RCC 7860 (cell line): ENCODE results near the gene SMOC2.

ENCODE experiments used
- DNase-seq: peaks from one replicate; pipeline ENCODE4 v3.0.0-alpha.2; 2015; ENCODE audit warnings: low spot score
- FAIRE-seq: peaks from 2 replicates; lab custom pipeline; 2012; peaks lifted over from hg19 to GRCh38; lab: Jason Lieb, UNC

SMOC2 gene, protein sequence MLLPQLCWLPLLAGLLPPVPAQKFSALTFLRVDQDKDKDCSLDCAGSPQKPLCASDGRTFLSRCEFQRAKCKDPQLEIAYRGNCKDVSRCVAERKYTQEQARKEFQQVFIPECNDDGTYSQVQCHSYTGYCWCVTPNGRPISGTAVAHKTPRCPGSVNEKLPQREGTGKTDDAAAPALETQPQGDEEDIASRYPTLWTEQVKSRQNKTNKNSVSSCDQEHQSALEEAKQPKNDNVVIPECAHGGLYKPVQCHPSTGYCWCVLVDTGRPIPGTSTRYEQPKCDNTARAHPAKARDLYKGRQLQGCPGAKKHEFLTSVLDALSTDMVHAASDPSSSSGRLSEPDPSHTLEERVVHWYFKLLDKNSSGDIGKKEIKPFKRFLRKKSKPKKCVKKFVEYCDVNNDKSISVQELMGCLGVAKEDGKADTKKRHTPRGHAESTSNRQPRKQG

DNA sequence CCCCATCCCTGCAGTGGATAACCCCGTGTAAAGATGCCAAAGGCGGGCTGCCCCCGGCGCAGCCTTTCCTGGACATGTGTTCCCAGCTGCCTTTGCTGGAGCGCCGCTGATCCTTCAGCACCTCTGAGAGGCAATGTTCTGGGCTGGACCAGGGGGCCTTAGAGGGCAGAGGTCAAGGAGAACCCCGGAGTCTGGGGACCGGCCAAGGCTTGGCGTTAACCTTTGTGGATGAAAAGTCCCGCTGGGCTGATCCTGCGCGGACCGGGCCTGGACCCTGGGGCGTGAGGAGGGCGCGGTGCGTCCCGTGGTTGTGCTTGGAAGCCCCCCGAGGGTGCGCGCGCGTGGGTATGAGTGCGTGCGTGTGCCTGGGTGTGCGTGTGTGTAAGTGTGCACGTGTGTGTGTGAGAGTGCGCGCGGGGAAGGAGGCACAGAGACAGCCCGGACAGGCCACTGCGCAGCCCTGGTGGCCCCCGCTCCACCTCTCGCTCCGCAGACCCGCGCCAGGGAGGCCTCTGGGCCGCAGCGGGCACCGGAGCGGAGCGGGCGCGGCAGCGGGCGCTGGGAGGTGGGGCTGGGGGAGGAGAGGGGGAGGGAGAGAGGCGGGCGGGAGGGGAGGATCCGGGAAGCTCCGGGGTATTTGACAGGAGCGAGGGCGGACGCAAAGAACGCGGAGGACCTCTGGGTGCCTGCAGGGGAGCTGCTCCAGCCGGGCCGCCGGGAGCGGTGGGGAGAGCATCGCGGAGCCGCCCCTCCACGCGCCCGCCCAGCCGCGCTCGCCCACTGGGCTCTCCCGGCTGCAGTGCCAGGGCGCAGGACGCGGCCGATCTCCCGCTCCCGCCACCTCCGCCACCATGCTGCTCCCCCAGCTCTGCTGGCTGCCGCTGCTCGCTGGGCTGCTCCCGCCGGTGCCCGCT is at the start of gene SMOC2:
Gene SMOC2, plus strand, starts transcription at position 665 of the 914 bp plus-strand sequence. Its CDS starts 187 bp downstream, at position 852.
- DNase-seq (no peak), FAIRE-seq (no peak)

DNA sequence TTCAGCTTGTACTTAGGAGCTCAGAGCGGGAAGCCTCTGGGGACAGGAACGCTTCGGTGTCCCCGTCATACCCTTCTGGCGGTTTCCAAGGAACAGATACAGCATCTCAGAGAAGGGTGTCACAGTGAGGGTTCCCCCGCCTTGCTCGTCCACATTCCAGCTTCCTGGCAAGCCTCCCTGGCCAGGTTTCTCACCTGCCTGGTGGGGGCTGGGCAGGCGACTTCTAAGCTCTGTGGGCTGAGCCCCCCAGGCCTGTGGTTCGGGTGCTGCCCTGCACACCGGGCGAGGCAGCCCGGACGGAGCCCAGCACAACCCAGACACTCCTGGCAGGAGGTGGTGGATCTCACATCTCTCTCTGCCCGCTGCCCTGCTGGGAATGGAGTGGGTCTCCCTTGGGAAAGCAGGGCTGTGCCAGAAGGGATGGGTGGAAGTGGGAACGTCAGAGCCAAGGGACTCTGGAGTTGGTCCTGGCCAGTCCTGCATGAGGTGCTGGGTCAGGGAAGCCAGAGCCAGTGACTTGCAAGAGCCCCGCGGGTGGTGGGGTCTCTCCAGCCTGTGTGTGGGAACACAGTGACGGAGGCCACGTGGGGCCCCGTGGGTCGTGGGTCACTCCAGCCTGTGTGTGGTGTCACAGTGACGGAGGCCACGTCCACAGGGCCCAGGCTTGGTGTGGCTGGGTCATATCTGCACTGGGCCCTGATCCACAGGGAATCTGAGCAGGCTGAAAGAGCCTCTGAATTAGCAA is 47.7 kb upstream of the SMOC2 start:
- FAIRE-seq = no peak
- DNase-seq = no peak

DNA sequence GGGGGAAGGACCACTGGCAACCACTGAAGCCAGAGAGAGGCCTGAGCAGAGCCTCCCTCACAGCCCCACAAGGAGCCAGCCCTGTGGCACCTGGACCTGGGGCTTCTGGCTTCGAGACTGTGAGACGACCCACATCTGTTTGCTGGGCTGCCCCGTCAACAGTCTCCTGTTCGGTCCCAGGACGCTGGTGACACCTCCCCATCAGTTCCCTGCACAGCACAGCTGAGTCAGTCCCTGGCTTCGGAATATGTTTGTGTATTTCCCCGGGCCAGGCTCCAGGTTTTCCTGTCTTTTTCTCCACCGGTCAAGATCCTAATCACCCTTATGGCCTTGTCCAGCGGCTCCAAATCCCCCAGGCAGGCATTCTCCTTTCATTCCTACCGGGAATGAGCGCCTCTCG is 46.4 kb upstream of the SMOC2 start:
- no peak for DNase-seq
- FAIRE-seq = no peak

DNA sequence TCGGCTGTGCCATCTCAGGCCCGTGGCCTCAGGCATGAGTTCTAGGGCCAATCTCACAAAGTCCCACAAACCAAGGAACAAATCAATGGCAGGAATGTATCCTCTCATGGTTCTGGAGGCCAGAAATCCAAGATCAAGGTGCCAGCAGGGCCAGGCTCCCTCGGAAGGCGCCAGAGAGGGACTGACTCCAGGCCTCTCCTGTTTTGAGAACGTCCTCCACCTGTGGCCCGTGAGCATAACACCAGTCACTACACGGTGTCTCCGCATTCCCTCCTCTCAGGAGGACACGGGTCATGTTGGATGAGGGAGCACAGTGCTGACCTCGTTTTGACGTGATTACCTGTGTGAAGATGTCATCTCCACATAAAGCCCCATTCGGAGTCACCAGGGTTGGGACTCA is 45.0 kb upstream of the SMOC2 start:
- DNase-seq = no peak
- FAIRE-seq = no peak

DNA sequence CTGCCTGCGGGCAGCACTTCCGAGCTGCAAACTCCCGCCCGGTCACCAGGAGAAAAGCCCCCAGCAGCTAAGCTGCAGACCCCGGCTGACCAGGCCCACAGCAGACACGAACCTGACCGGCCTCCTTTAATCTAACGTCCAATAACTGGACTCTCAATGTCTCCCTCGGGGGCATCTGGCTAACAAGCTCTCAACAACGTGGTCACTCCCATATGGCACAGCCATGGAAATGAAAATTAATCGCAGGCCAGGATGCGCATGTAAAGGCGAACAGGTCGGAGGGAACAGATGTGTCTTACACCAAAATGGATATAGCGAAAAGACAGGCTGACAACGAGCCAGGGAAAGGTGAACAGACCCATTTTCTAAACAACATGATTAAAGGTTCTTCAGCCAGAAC is 44.4 kb upstream of the SMOC2 start:
- FAIRE-seq (no peak), DNase-seq (no peak)

DNA sequence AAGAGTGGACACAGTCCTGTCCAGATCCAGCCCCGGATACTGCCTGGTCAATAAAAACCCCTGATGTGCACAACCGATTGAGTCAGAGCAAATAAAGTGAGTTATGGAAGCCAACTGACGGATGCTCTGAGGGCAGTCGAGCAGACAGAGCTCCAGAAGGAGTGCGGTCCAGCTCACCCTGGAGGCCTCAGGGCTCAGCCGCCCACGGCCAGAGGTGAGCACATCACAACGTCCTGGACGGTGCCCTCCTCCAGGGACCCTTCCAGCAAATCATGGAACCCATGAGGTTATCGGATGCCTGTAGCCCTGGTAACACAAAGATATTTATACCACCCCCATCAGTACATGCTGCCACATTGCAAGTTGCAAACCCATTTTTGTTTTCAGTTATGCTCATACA is 44.0 kb upstream of the SMOC2 start:
- DNase-seq = no peak
- no peak for FAIRE-seq

DNA sequence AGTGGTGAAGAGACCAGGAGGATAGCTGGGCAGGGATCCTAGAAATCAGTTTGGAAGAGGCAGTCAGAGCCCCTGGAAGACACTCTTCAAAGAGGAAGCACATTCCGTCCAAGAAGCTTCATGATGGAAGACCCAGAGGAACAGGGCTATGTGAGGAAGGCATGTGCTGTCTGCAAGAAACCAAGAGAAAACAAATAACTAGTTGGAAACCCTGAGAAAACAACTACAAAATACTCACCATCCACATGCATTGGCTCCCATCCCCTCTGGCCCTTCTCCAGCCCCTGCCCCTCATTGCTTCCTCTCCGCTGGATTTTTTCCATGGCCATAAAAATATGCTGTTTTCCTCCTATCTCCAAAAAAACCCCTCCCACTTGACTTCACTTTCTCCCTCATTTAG is 40.9 kb upstream of the SMOC2 start:
- FAIRE-seq = no peak
- DNase-seq = no peak

DNA sequence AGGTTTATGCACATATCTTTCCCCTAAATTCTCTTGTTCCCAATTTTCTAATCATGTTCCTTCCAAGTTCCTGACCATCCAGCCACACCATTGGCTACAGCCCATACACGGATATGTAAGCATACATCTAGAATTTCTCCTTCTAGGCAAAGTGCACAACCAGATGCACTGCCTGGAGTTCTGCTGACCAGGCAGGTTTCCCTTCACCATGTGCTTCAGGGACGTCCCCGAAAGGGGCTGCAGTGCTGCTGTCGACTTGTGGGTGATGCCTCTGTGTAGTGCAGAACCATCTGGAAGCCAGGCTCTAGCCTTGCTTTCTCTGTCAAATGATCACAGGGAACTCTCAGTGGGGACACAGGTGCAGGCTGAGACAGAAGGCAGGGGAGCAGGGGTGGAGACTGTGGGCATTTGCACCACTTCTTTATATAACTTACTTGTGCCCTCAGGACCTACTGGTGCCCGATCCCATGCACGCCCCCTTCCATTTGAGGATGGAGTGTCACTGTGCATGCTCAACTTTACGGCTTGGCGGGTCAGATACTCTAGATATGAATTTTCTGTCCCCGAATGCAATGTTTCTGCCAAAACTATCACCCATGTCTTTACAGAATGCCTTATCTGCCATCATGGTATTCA is 37.5 kb upstream of the SMOC2 start:
- FAIRE-seq (no peak), DNase-seq (no peak)

DNA sequence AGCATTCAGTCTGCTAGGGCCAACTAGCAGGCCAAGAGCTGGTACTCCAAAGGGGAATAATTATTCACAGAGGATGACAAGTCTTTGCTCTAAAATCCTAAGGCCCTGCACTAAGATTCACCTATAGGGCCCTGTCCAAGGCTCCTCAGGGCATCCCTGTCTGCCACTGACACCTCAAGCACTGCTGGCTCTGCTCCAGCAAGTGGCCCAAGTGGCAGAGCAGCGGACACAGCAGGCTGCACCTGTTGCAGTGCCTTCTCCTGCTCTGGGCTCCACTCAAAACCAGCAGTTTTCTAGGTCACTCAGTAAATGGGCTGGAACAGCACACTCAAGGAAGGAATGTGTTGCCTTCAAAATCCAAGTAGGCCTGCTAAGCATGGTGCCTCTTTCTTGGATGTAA is 36.4 kb upstream of the SMOC2 start:
- no peak for FAIRE-seq
- DNase-seq = no peak

DNA sequence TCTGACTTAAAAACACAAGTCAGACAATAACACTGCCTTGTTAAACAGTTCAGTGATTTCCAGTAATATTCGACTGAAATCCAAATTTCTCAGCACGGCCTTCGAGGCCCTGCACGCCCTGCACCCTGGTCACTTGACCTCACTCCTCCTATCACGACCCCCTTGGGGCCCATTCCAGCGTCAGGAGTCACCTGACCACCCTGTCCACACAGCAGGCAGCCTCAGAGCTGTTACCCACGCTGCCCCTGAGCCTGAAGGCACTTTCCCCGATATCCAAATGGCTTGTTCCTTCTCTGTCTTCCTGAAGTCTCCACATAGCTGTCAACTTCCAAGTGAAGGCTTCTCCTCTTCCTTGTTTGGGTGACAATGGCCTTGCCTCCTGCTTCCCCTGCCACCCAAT is 33.1 kb upstream of the SMOC2 start:
- DNase-seq = no peak
- no peak for FAIRE-seq

DNA sequence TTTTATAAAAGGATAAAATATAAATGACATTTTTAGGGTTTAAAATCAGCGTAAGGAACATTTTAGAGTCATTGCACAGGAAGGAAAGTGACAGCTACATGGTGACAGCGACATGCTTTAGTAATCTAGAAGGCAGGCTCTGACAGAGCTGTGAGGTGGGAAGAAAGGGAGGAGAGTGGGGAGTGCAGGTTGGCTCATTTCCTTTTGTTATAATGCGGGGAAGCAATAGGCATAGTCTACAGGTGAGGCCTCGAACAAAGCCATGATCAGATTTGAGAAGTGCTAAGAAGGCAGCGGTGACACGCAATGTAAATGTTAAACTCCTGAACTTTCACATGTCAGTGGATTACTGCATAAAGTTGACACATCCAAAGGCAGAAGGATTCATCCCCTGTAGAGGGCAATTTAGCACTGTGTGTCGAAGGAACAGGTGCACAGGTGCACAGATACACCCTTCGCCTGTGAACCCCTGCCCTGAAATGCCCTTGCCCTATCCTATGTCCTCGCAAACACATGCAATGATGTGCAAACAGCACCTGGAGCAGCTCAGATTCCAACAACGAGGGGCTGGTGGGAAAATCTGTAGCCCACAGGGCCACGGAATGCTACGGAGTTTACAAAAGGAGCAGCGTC is 32.4 kb upstream of the SMOC2 start:
- DNase-seq (no peak), FAIRE-seq (no peak)

DNA sequence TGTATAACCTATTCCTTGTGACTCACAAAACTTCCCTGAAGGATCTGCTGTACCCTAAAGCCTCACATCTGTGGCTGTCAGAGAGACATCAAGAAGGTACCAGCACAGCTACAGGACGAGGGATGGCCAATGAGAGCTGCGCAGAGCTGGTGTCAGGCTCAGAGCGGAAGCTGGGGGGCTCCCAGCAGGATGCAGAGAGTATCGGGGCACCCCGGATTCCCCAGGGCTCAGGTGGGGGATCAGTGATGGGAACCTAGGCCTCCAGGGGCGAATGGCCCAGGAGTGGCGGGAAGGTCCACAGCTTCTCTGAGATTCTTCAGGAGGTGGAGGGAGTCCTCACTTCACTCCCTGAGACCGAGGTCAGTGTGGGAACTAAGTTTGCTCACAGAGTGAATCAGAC is 30.9 kb upstream of the SMOC2 start:
- no peak for DNase-seq
- FAIRE-seq = no peak

DNA sequence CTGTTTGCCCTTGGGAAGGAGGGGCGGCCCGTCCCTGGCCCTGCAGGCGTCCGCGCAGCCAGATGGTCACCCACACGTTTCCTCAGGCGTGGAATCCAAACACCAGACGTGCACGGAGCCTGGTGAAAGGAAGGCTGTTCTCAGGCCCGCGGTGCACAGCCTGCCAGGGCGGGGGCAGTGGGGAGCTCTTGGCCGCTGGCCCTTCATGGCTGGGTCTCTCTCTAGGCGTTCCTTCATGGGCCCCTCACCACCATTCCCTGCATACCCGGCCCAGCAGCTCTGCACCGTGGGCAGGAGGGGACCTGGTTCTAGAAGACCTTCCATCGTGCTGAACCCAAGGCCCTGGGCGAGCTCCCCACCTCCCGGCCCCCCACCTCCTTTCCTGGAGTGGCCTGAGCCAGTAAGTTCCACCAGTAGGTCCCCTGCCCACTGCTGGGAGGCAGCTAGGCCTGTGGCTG is 30.4 kb upstream of the SMOC2 start:
- FAIRE-seq (no peak), DNase-seq (no peak)

DNA sequence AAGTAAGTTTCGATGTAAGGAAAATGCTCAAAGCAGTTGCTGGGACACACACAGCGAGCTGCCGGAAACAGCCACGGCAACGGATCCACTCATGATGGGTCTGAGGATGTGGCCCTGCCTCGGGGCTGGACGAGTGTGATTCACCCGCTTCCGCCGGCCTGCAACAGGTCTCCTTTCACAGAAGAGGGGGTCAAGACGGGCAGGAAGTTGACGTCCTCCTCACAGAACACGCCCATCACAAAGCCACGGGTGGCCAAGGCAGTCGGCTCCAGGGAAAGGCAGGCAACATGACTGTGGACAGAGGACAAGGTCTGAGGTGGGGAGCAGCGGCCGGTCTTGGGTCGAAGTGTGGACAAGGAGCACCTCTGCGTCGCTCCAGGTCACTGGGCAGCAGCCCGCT is 29.9 kb upstream of the SMOC2 start:
- DNase-seq = no peak
- FAIRE-seq = no peak

DNA sequence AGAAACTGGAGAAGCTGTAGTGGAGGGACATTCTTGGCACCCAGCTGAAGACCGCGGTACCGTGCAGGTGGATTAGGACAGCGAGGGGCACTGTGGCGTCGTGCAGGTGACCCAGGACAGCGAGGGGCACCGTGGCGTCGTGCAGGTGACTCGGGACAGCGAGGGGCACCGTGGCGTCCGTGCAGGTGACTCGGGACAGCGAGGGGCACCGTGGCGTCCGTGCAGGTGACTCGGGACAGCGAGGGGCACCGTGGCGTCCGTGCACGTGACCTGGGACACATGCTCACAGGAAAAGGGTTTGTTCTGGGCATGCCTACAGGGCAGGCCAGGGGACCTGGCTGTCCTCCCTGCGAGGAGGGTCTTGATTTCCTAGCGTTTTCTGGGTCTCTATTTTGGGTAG is 29.2 kb upstream of the SMOC2 start:
- DNase-seq (no peak), FAIRE-seq (no peak)

DNA sequence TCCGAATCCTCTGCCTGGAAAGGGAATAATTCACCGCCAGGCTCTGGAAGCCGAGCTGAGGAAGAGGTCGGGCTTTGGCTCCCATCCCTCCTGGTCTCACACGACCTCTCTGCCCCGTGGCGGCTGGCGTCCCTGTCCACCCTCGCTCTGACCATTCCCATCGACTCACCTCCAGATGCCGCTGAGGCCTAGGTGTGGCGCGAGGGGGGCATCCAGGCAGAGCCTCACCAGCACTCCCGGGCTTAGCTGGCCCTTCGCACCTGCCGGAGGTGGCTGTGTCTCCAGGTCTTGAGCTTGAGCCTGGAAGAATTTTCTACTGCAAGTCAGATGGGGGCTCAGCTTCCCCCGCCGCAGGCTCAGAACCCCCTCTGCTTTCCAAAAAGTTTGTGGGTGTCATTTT is 28.5 kb upstream of the SMOC2 start:
- FAIRE-seq (no peak), DNase-seq (no peak)

DNA sequence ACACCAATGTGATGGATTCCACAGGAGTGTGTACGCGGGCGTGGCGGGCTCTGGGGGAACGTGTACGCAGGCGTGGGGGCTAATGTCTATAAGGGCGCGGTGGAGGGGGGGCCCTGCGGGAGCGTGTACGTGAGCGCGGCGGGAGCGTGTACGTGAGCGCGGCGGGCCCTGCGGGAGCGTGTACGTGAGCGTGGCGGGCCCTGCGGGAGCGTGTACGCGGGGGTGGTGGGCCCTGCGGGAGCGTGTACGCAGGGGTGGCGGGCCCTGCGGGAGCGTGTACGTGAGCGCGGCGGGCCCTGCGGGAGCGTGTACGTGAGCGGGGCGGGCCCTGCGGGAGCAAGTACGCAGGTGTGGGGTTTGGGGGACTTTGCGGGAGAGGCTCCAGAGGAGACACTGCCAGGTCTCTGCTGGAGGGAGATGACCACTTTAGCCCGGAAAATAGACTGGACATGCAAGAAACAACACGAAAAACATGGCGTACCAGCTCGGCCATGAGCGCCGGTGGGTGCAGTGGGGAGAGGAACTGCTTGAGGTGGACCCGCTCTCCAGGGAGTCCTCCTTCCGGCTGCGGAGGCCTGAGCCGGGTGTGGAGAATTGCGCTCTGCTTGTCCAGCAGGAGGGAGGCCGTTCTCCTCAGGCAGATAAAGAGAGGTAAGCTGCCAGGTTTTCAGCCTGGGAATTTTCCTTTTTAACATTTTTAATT is 27.8 kb upstream of the SMOC2 start:
- FAIRE-seq (no peak), DNase-seq (no peak)

DNA sequence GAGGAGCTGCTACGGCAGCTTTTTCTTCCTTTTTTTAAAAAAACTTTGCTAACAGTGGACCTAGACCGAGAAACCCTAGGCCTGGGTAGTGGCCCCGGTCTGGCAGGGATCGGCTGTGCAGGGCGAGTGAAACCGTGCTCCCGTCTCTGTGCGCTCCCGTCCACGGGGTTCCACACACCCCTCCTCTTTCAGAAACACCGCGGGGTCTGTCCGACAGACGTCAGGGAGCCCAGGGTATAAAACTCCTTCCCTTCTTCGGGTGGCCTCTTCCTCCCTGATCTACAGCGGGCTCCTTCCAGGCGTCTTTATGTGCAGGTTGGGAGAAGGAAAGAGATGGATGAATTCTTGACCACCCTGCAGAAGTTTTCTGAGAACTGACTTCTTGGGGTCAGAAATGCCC is 27.1 kb upstream of the SMOC2 start:
- FAIRE-seq (no peak), DNase-seq (no peak)

DNA sequence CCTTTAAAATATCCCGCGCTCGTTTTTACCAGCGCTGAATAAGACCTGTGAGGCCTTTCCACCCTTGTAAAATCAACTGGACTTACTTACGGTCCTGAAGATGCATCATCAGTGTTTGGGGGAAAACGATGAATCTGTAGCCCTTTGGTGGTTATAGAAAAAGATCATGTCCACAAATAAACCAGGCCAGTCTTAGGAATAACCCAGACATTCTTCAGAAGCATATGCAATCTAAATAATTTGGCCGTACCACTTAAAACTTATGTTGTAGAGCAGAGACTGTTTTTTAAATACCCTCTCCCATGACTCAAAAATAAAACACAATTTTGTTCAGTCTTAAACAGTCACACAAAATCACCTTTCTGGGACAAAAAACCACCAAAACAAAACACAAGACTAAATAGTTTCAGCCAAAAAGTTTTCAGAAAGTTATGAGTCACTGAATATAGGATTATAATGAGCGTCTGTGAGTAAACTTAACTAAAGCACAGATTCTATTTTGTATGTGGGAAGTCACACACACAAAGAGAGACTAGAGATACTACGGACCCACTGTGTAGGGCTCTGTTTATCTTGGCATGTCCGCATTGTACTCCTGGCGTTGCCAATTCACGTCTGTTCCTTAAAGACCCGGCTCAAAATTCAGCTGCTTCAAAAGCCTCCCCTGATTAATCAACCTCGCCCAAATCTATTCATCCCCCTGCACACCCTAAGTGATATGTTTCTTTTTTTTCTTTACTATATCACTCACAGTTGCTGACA is 26.5 kb upstream of the SMOC2 start:
- no peak for FAIRE-seq
- DNase-seq = no peak
